GM12891 (cell line): ENCODE measurements around the gene TSHZ1.

Experiments
- POLR2A ChIP-seq: IDR thresholded peaks from 2 replicates; pipeline ENCODE4 v1.6.1; 2011; ENCODE audit warnings: low read depth, low read length, control low read depth
- POLR2AphosphoS5 ChIP-seq: IDR thresholded peaks from 2 replicates; pipeline ENCODE4 v1.6.1; 2011; ENCODE audit warnings: low read depth, low read length, control low read depth
- SPI1 ChIP-seq: IDR thresholded peaks from 2 replicates; pipeline ENCODE4 v1.6.1; 2011; ENCODE audit warnings: low read depth, low read length, control low read depth
- TAF1 ChIP-seq: IDR thresholded peaks from 2 replicates; pipeline ENCODE4 v1.6.1; 2011; ENCODE audit warnings: low read depth, low read length, control low read depth

DNA sequence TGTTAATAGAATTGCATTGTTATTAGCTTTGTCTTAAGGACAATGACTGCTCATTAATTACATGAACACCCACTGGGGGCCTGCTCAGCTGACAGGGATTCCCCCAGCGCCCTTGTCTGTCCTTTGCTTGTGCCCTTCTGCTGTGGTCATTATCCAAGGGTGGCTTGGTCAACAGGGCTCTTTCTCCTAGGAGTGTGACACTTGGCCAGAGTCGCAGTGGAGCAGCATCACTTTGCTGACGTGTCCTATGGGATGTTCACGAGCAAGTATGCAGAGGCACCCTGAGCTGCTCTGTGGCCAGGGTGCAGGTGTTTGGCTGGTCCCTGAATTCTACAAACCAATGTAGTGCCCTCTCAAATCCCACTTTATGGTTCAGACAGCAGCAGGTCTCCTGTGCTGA, 47.6 kb upstream of the TSHZ1 start:
- no peak for TF ChIP-seq SPI1
- no peak for TF ChIP-seq TAF1
- TF ChIP-seq POLR2A, result no peak
- no peak for TF ChIP-seq POLR2AphosphoS5
